Measurements from ENCODE around the gene GXYLT2.
A peak's percentile ranks its signal among the peaks of the same experiment; 100 is the strongest.

GXYLT2 gene

DNA sequence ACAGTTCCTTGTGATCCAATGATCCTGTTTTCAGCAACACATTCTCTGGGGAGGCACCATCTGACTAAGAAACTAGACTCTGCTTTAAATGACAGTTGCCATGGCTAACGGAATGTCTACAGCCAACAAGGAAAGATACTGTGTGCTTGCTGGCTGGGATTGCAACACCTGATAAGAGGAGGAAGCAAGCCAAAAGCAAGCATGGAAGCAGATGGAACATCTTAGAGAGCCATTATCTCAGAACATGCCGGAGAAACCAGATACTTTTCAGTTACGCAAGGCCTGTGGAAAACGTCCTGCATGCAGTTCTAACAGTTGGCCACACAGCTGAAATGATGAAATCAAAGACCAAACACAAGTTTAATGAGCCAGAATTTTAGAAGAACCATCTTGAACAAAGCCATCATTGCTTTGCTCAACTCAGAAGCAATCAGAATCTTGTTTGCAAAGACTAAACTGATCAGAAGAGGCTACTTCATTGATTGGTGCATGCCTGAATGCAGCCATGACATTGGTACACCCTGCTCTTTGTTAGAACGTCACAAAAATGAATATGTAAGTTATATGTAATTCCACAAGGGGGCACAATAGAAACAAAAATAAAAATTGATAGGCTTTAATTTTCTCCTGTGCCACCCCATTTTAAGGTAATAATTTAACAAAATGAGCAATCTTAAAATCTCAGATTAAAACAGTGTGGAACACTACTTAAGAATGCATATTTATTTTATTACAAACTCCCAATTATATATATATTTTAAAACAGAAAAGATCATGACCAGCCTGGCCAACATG is 50.8 kb downstream of the GXYLT2 start:
- ChIA-PET CTCF (interaction anchor here (0.6 to 2.9 kb wide), 6 partner anchors 11 to 310 kb away, joined by 4 to 12 read pairs (median 5); no protein-coding TSS in a partner anchor), POLR2A (no interaction called here)
- H3K4me1 ChIP-seq (ENCODE audit: control insufficient read depth, insufficient read depth, low read length) = no peaks in the 10 kb centered on the region
- H3K4me3 ChIP-seq (ENCODE audit: low read depth, low read length) = no peak overlapping the region
- no peaks in the 10 kb centered on the region for H3K36me3 ChIP-seq (ENCODE audit: control insufficient read depth in 2 of 2, insufficient read depth in 1 of 2, low read length in 2 of 2)
- H3K9me3 ChIP-seq (ENCODE audit: control insufficient read depth, insufficient read depth, low read depth, low read length) = no peaks in the 10 kb centered on the region
- H3K27ac ChIP-seq (ENCODE audit: extremely low read depth, low read depth, low read length) = no peak overlapping the region
- TF ChIP-seq YY2 (tag by site-specific recombination; IDR thresholded peaks at IDR 0.05) = peak; percentile 63
- TF ChIP-seq, protein P1, sequence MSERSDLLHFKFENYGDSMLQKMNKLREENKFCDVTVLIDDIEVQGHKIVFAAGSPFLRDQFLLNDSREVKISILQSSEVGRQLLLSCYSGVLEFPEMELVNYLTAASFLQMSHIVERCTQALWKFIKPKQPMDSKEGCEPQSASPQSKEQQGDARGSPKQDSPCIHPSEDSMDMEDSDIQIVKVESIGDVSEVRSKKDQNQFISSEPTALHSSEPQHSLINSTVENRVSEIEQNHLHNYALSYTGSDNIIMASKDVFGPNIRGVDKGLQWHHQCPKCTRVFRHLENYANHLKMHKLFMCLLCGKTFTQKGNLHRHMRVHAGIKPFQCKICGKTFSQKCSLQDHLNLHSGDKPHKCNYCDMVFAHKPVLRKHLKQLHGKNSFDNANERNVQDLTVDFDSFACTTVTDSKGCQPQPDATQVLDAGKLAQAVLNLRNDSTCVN (tag by site-specific recombination; optimal IDR thresholded peaks at IDR 0.05) = no peak
- no peak for TF ChIP-seq TCF7L2 (IDR thresholded peaks at IDR 0.05; ENCODE audit: borderline replicate concordance, low read depth, low read length)
- TF ChIP-seq ZXDB (tag by site-specific recombination; IDR thresholded peaks at IDR 0.05) = no peak
- TF ChIP-seq, protein P2, sequence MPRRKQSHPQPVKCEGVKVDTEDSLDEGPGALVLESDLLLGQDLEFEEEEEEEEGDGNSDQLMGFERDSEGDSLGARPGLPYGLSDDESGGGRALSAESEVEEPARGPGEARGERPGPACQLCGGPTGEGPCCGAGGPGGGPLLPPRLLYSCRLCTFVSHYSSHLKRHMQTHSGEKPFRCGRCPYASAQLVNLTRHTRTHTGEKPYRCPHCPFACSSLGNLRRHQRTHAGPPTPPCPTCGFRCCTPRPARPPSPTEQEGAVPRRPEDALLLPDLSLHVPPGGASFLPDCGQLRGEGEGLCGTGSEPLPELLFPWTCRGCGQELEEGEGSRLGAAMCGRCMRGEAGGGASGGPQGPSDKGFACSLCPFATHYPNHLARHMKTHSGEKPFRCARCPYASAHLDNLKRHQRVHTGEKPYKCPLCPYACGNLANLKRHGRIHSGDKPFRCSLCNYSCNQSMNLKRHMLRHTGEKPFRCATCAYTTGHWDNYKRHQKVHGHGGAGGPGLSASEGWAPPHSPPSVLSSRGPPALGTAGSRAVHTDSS (tag by site-specific recombination; IDR thresholded peaks at IDR 0.05) = no peak
- TF ChIP-seq SCRT2 (tag by site-specific recombination; IDR thresholded peaks at IDR 0.05) = peak; percentile 63
- no peak for TF ChIP-seq ZNF510 (tag by site-specific recombination; IDR thresholded peaks at IDR 0.05; ENCODE audit: insufficient replicate concordance)
- 0 out of 2 replicates have a peak, but pooled peaks have one; percentile 31 for TF ChIP-seq ZBTB21 (tag by site-specific recombination; IDR thresholded peaks at IDR 0.05)
- TF ChIP-seq, protein P3, sequence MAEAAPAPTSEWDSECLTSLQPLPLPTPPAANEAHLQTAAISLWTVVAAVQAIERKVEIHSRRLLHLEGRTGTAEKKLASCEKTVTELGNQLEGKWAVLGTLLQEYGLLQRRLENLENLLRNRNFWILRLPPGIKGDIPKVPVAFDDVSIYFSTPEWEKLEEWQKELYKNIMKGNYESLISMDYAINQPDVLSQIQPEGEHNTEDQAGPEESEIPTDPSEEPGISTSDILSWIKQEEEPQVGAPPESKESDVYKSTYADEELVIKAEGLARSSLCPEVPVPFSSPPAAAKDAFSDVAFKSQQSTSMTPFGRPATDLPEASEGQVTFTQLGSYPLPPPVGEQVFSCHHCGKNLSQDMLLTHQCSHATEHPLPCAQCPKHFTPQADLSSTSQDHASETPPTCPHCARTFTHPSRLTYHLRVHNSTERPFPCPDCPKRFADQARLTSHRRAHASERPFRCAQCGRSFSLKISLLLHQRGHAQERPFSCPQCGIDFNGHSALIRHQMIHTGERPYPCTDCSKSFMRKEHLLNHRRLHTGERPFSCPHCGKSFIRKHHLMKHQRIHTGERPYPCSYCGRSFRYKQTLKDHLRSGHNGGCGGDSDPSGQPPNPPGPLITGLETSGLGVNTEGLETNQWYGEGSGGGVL (tag by site-specific recombination; IDR thresholded peaks at IDR 0.05) = no peak
- TF ChIP-seq, protein P4, sequence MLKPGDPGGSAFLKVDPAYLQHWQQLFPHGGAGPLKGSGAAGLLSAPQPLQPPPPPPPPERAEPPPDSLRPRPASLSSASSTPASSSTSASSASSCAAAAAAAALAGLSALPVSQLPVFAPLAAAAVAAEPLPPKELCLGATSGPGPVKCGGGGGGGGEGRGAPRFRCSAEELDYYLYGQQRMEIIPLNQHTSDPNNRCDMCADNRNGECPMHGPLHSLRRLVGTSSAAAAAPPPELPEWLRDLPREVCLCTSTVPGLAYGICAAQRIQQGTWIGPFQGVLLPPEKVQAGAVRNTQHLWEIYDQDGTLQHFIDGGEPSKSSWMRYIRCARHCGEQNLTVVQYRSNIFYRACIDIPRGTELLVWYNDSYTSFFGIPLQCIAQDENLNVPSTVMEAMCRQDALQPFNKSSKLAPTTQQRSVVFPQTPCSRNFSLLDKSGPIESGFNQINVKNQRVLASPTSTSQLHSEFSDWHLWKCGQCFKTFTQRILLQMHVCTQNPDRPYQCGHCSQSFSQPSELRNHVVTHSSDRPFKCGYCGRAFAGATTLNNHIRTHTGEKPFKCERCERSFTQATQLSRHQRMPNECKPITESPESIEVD (tag by site-specific recombination; IDR thresholded peaks at IDR 0.05) = no peak
- no peak for TF ChIP-seq ZBTB1 (tag by site-specific recombination; IDR thresholded peaks at IDR 0.05)
- TF ChIP-seq, protein P5, sequence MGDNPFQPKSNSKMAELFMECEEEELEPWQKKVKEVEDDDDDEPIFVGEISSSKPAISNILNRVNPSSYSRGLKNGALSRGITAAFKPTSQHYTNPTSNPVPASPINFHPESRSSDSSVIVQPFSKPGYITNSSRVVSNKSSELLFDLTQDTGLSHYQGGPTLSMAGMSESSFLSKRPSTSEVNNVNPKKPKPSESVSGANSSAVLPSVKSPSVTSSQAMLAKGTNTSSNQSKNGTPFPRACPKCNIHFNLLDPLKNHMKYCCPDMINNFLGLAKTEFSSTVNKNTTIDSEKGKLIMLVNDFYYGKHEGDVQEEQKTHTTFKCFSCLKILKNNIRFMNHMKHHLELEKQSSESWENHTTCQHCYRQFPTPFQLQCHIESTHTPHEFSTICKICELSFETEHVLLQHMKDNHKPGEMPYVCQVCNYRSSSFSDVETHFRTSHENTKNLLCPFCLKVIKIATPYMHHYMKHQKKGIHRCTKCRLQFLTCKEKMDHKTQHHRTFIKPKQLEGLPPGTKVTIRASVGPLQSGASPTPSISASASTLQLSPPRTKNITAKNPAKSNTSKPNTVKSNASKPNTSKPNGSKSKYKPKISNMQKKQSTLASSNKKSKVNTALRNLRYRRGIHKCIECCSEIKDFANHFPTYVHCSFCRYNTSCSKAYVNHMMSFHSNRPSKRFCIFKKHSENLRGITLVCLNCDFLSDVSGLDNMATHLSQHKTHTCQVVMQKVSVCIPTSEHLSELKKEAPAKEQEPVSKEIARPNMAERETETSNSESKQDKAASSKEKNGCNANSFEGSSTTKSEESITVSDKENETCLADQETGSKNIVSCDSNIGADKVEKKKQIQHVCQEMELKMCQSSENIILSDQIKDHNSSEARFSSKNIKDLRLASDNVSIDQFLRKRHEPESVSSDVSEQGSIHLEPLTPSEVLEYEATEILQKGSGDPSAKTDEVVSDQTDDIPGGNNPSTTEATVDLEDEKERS (tag by site-specific recombination; IDR thresholded peaks at IDR 0.05) = no peak
- TF ChIP-seq ZNF155 (tag by site-specific recombination; IDR thresholded peaks at IDR 0.05) = no peak
- no peak for TF ChIP-seq ZNF433 (tag by site-specific recombination; IDR thresholded peaks at IDR 0.05; ENCODE audit: low read depth)
- 0 out of 2 replicates have a peak, but pooled peaks have one; percentile 18 for TF ChIP-seq ZNF629 (tag by site-specific recombination; IDR thresholded peaks at IDR 0.05)
- no peak for TF ChIP-seq ZNF133 (tag by site-specific recombination; IDR thresholded peaks at IDR 0.05)
- peak; percentile 26; the same call in 1 of the 2 replicates for TF ChIP-seq ZNF335 (tag by site-specific recombination; conservative IDR thresholded peaks at IDR 0.05)
- no peak for TF ChIP-seq ZNF549 (tag by site-specific recombination; IDR thresholded peaks at IDR 0.05)
- TF ChIP-seq, protein P6, sequence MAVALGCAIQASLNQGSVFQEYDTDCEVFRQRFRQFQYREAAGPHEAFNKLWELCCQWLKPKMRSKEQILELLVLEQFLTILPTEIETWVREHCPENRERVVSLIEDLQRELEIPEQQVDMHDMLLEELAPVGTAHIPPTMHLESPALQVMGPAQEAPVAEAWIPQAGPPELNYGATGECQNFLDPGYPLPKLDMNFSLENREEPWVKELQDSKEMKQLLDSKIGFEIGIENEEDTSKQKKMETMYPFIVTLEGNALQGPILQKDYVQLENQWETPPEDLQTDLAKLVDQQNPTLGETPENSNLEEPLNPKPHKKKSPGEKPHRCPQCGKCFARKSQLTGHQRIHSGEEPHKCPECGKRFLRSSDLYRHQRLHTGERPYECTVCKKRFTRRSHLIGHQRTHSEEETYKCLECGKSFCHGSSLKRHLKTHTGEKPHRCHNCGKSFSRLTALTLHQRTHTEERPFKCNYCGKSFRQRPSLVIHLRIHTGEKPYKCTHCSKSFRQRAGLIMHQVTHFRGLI (tag by site-specific recombination; IDR thresholded peaks at IDR 0.05) = 0 out of 2 replicates have a peak, but pooled peaks have one; percentile 18
- TF ChIP-seq, protein P7, sequence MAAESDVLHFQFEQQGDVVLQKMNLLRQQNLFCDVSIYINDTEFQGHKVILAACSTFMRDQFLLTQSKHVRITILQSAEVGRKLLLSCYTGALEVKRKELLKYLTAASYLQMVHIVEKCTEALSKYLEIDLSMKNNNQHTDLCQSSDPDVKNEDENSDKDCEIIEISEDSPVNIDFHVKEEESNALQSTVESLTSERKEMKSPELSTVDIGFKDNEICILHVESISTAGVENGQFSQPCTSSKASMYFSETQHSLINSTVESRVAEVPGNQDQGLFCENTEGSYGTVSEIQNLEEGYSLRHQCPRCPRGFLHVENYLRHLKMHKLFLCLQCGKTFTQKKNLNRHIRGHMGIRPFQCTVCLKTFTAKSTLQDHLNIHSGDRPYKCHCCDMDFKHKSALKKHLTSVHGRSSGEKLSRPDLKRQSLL (tag by site-specific recombination; IDR thresholded peaks at IDR 0.05) = no peak

Measured in HEK293 (cell line).